Measurements from ENCODE around the gene CCR7.

The CCR7 gene

GRCh38 chr17:40547079-40547784, 18.0 kb downstream of the CCR7 start:
- Histone ChIP-seq H3K4me3 (ENCODE audit: low read depth, low read length) (no peak overlapping the region), H3K4me1 (ENCODE audit: control insufficient read depth, insufficient read depth, low read length) (peaks cover 4% of the 10 kb centered on the region), H3K36me3 (ENCODE audit: control insufficient read depth in 2 of 2, insufficient read depth in 1 of 2, low read length in 2 of 2) (no peaks in the 10 kb centered on the region), H3K9me3 (ENCODE audit: control insufficient read depth, insufficient read depth, low read depth, low read length) (no peaks in the 10 kb centered on the region), H3K27ac (ENCODE audit: extremely low read depth, low read depth, low read length) (peak overlapping the region; percentile 24; the same call in 1 of the 2 replicates)
- CTCF ChIA-PET, result interaction anchor here (0.7 to 11.3 kb wide), 8 partner anchors 8 to 1002 kb away, joined by 3 to 103 read pairs (median 4); no protein-coding TSS in a partner anchor
- POLR2A ChIA-PET, result interaction anchor here (0.6 to 1.4 kb wide), 5 partner anchors 14 to 138 kb away, joined by 3 to 7 read pairs (median 3); partner anchors contain the start of gene TOP2A
- TF ChIP-seq MYNN (tag by site-specific recombination; IDR thresholded peaks at IDR 0.05; ENCODE audit: borderline replicate concordance) (no peak), ZNF274 (IDR thresholded peaks at IDR 0.05; ENCODE audit: low read length) (no peak), ZNF274 (tag by site-specific recombination; IDR thresholded peaks at IDR 0.05; ENCODE audit: borderline replicate concordance) (no peak), ZNF707 (tag by site-specific recombination; IDR thresholded peaks at IDR 0.05) (no peak), ZNF830 (tag by site-specific recombination; IDR thresholded peaks at IDR 0.05; ENCODE audit: low read depth) (no peak), ZNF747 (tag by site-specific recombination; IDR thresholded peaks at IDR 0.05) (no peak), MEIS1 (CRISPR knock-in tag; IDR thresholded peaks at IDR 0.05; ENCODE audit: borderline replicate concordance) (no peak), ZBTB7A (tag by site-specific recombination; IDR thresholded peaks at IDR 0.05; ENCODE audit: low read depth) (no peak), ZNF26 (tag by site-specific recombination; IDR thresholded peaks at IDR 0.05) (no peak), ZBTB26 (tag by site-specific recombination; optimal IDR thresholded peaks at IDR 0.05) (no peak), BCL11B (tag by site-specific recombination; IDR thresholded peaks at IDR 0.05; ENCODE audit: low read depth) (no peak), ZFP41 (tag by site-specific recombination; IDR thresholded peaks at IDR 0.05; ENCODE audit: borderline replicate concordance) (no peak), ZBTB17 (tag by site-specific recombination; IDR thresholded peaks at IDR 0.05) (peak; percentile 19; the same call in 1 of the 2 replicates), KLF10 (tag by site-specific recombination; IDR thresholded peaks at IDR 0.05) (no peak), ZSCAN23 (tag by site-specific recombination; IDR thresholded peaks at IDR 0.05) (no peak), OVOL3 (tag by site-specific recombination; IDR thresholded peaks at IDR 0.05) (no peak), ZNF473 (tag by site-specific recombination; IDR thresholded peaks at IDR 0.05) (no peak), ZSCAN30 (tag by site-specific recombination; IDR thresholded peaks at IDR 0.05) (no peak), SCRT2 (tag by site-specific recombination; IDR thresholded peaks at IDR 0.05) (no peak)
- TF ChIP-seq, protein P1, sequence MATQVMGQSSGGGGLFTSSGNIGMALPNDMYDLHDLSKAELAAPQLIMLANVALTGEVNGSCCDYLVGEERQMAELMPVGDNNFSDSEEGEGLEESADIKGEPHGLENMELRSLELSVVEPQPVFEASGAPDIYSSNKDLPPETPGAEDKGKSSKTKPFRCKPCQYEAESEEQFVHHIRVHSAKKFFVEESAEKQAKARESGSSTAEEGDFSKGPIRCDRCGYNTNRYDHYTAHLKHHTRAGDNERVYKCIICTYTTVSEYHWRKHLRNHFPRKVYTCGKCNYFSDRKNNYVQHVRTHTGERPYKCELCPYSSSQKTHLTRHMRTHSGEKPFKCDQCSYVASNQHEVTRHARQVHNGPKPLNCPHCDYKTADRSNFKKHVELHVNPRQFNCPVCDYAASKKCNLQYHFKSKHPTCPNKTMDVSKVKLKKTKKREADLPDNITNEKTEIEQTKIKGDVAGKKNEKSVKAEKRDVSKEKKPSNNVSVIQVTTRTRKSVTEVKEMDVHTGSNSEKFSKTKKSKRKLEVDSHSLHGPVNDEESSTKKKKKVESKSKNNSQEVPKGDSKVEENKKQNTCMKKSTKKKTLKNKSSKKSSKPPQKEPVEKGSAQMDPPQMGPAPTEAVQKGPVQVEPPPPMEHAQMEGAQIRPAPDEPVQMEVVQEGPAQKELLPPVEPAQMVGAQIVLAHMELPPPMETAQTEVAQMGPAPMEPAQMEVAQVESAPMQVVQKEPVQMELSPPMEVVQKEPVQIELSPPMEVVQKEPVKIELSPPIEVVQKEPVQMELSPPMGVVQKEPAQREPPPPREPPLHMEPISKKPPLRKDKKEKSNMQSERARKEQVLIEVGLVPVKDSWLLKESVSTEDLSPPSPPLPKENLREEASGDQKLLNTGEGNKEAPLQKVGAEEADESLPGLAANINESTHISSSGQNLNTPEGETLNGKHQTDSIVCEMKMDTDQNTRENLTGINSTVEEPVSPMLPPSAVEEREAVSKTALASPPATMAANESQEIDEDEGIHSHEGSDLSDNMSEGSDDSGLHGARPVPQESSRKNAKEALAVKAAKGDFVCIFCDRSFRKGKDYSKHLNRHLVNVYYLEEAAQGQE (tag by site-specific recombination; IDR thresholded peaks at IDR 0.05), result no peak
- TF ChIP-seq, protein P2, sequence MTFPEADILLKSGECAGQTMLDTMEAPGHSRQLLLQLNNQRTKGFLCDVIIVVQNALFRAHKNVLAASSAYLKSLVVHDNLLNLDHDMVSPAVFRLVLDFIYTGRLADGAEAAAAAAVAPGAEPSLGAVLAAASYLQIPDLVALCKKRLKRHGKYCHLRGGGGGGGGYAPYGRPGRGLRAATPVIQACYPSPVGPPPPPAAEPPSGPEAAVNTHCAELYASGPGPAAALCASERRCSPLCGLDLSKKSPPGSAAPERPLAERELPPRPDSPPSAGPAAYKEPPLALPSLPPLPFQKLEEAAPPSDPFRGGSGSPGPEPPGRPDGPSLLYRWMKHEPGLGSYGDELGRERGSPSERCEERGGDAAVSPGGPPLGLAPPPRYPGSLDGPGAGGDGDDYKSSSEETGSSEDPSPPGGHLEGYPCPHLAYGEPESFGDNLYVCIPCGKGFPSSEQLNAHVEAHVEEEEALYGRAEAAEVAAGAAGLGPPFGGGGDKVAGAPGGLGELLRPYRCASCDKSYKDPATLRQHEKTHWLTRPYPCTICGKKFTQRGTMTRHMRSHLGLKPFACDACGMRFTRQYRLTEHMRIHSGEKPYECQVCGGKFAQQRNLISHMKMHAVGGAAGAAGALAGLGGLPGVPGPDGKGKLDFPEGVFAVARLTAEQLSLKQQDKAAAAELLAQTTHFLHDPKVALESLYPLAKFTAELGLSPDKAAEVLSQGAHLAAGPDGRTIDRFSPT (tag by site-specific recombination; IDR thresholded peaks at IDR 0.05), result no peak
- TF ChIP-seq, protein P3, sequence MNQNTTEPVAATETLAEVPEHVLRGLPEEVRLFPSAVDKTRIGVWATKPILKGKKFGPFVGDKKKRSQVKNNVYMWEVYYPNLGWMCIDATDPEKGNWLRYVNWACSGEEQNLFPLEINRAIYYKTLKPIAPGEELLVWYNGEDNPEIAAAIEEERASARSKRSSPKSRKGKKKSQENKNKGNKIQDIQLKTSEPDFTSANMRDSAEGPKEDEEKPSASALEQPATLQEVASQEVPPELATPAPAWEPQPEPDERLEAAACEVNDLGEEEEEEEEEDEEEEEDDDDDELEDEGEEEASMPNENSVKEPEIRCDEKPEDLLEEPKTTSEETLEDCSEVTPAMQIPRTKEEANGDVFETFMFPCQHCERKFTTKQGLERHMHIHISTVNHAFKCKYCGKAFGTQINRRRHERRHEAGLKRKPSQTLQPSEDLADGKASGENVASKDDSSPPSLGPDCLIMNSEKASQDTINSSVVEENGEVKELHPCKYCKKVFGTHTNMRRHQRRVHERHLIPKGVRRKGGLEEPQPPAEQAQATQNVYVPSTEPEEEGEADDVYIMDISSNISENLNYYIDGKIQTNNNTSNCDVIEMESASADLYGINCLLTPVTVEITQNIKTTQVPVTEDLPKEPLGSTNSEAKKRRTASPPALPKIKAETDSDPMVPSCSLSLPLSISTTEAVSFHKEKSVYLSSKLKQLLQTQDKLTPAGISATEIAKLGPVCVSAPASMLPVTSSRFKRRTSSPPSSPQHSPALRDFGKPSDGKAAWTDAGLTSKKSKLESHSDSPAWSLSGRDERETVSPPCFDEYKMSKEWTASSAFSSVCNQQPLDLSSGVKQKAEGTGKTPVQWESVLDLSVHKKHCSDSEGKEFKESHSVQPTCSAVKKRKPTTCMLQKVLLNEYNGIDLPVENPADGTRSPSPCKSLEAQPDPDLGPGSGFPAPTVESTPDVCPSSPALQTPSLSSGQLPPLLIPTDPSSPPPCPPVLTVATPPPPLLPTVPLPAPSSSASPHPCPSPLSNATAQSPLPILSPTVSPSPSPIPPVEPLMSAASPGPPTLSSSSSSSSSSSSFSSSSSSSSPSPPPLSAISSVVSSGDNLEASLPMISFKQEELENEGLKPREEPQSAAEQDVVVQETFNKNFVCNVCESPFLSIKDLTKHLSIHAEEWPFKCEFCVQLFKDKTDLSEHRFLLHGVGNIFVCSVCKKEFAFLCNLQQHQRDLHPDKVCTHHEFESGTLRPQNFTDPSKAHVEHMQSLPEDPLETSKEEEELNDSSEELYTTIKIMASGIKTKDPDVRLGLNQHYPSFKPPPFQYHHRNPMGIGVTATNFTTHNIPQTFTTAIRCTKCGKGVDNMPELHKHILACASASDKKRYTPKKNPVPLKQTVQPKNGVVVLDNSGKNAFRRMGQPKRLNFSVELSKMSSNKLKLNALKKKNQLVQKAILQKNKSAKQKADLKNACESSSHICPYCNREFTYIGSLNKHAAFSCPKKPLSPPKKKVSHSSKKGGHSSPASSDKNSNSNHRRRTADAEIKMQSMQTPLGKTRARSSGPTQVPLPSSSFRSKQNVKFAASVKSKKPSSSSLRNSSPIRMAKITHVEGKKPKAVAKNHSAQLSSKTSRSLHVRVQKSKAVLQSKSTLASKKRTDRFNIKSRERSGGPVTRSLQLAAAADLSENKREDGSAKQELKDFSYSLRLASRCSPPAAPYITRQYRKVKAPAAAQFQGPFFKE (tag by site-specific recombination; IDR thresholded peaks at IDR 0.05; ENCODE audit: borderline replicate concordance), result no peak

Measured in HEK293 (cell line).